BLaER1 treated with 17β-estradiol and CSF1 and Interleukin-3, amounts not matched to agents 10 nM and 100 nM (cell line): ENCODE measurements around the gene CD164.

ENCODE experiments used
- H3K27ac ChIP-seq, 11 experiments: shearing (Covaris generic); formaldehyde crosslinking; 2 replicates each; pipeline ENCODE4 v1.8.1; 2022
- H3K27me3 ChIP-seq, 11 experiments: shearing (Covaris generic); formaldehyde crosslinking; 2 replicates each; pipeline ENCODE4 v1.8.1; 2022
- H3K36me3 ChIP-seq, 11 experiments: shearing (Covaris generic); formaldehyde crosslinking; 2 replicates each; pipeline ENCODE4 v1.8.1; 2022
- H3K4me1 ChIP-seq, 10 experiments: shearing (Covaris generic); formaldehyde crosslinking; 2 replicates each; pipeline ENCODE4 v1.8.1; 2022
- H3K4me2 ChIP-seq, 11 experiments: shearing (Covaris generic); formaldehyde crosslinking; 2 replicates each; pipeline ENCODE4 v1.8.1; 2022
- H3K4me3 ChIP-seq, 10 experiments: shearing (Covaris generic); formaldehyde crosslinking; 2 replicates each; pipeline ENCODE4 v1.8.1; 2022
- H3K9ac ChIP-seq, 11 experiments: shearing (Covaris generic); formaldehyde crosslinking; 2 replicates each; pipeline ENCODE4 v1.8.1; 2022
- H3K9me3 ChIP-seq, 11 experiments: shearing (Covaris generic); formaldehyde crosslinking; replicated peaks in 1 of 11; 2 replicates each; pipeline ENCODE4 v1.8.1; 2022
- H4K20me1 ChIP-seq, 11 experiments: shearing (Covaris generic); formaldehyde crosslinking; 2 replicates each; pipeline ENCODE4 v1.8.1; 2022
- Cebpa-rat ChIP-seq, 11 experiments: shearing (Covaris generic); IDR thresholded peaks; 2 replicates each; pipeline ENCODE4 v1.8.1; 2022

The CD164 gene

GRCh38 chr6:109381747-109382575 is at the start of gene CD164:
CD164 (minus strand) TSS chr6:109382467; CDS start chr6:109382378, 89 bp downstream.
- TF ChIP-seq Cebpa-rat (IDR thresholded peaks at IDR 0.05), result peak in 2 of 11 experiments; percentile 41 to 51; a peak in 2 of 22 replicates
- Histone ChIP-seq H3K4me1 (peaks cover 39 to 54% (median 45%) of the 10 kb centered on the region in 10 experiments), H3K9ac (peak within 1 kb of the TSS; percentile 96 to 100 (median 99)), H3K36me3 (peaks cover 24 to 35% (median 29%) of the 10 kb centered on the region in 11 experiments), H4K20me1 (peaks cover 43 to 48% (median 46%) of the 10 kb centered on the region in 11 experiments), H3K27ac (peak within 1 kb of the TSS; percentile 97 to 100 (median 99)), H3K4me3 (peak within 1 kb of the TSS; percentile 76 to 96 (median 91)), H3K9me3 (no peaks in the 10 kb centered on the region), H3K4me2 (peak within 1 kb of the TSS; percentile 80 to 96 (median 91)), H3K27me3 (no peaks in the 10 kb centered on the region)

- Histone ChIP-seq H4K20me1 (no peaks in the 10 kb centered on the region), H3K27me3 (no peaks in the 10 kb centered on the region), H3K4me3 (no peak overlapping the region), H3K4me2 (no peak overlapping the region), H3K9ac (no peak overlapping the region), H3K4me1 (peaks cover 6 to 30% (median 20%) of the 10 kb centered on the region in 10 experiments; a peak in 19 of 20 replicates), H3K9me3 (no peaks in the 10 kb centered on the region), H3K36me3 (no peaks in the 10 kb centered on the region), H3K27ac (no peak overlapping the region)
- no peak for TF ChIP-seq Cebpa-rat (IDR thresholded peaks at IDR 0.05)
These were observed 47.2 kb upstream of the CD164 start for GRCh38 chr6:109429496-109429895.

- Histone ChIP-seq H3K27ac (no peak overlapping the region), H3K9ac (no peak overlapping the region), H3K36me3 (no peaks in the 10 kb centered on the region), H4K20me1 (no peaks in the 10 kb centered on the region), H3K4me1 (peaks cover under 1 to 30% (median 22%) of the 10 kb centered on the region in 10 experiments; a peak in 18 of 20 replicates), H3K4me2 (no peak overlapping the region), H3K9me3 (no peaks in the 10 kb centered on the region), H3K27me3 (no peaks in the 10 kb centered on the region), H3K4me3 (no peak overlapping the region)
- TF ChIP-seq Cebpa-rat (IDR thresholded peaks at IDR 0.05), result peak in 1 of 11 experiments; percentile 42; a peak in 1 of 22 replicates
These were observed 46.7 kb upstream of the CD164 start for GRCh38 chr6:109428889-109429477.

- H4K20me1 ChIP-seq, result no peaks in the 10 kb centered on the region
- H3K9ac ChIP-seq, result no peak overlapping the region
- no peaks in the 10 kb centered on the region for H3K36me3 ChIP-seq
- H3K27ac ChIP-seq, result 0 out of 22 replicates have a peak overlapping the region, but pooled peaks of 1 of the 11 experiments have one; percentile 3
- H3K4me2 ChIP-seq, result peak overlapping the region in 8 of 11 experiments; percentile 17 to 81 (median 69); a peak in 14 of 22 replicates
- H3K4me1 ChIP-seq, result peaks cover 5 to 30% (median 23%) of the 10 kb centered on the region in 10 experiments; a peak in 18 of 20 replicates
- TF ChIP-seq Cebpa-rat (IDR thresholded peaks at IDR 0.05), result no peak
- no peaks in the 10 kb centered on the region for H3K9me3 ChIP-seq
- H3K27me3 ChIP-seq, result no peaks in the 10 kb centered on the region
- H3K4me3 ChIP-seq, result no peak overlapping the region
These were observed 42.7 kb upstream of the CD164 start for GRCh38 chr6:109424946-109425345.

- Histone ChIP-seq H3K4me3 (no peak overlapping the region), H3K9me3 (no peaks in the 10 kb centered on the region), H3K27ac (no peak overlapping the region), H3K4me2 (peak overlapping the region in 1 of 11 experiments; percentile 2; a peak in 1 of 22 replicates), H3K36me3 (no peaks in the 10 kb centered on the region), H3K9ac (no peak overlapping the region), H3K27me3 (no peaks in the 10 kb centered on the region), H4K20me1 (no peaks in the 10 kb centered on the region), H3K4me1 (peaks cover 5 to 30% (median 23%) of the 10 kb centered on the region in 10 experiments; a peak in 18 of 20 replicates)
- TF ChIP-seq Cebpa-rat (IDR thresholded peaks at IDR 0.05), result no peak
These were observed 38.9 kb upstream of the CD164 start for GRCh38 chr6:109421184-109421583.

- peak overlapping the region in 5 of 11 experiments; percentile 2 to 35 (median 10); a peak in 3 of 22 replicates for H3K4me2 ChIP-seq
- no peak overlapping the region for H3K4me3 ChIP-seq
- H3K36me3 ChIP-seq, result no peaks in the 10 kb centered on the region
- TF ChIP-seq Cebpa-rat (IDR thresholded peaks at IDR 0.05), result no peak
- no peak overlapping the region for H3K27ac ChIP-seq
- no peak overlapping the region for H3K9ac ChIP-seq
- H3K27me3 ChIP-seq, result no peaks in the 10 kb centered on the region
- H3K4me1 ChIP-seq, result peaks cover 5 to 30% (median 23%) of the 10 kb centered on the region in 10 experiments; a peak in 18 of 20 replicates
- H4K20me1 ChIP-seq, result no peaks in the 10 kb centered on the region
- H3K9me3 ChIP-seq, result no peaks in the 10 kb centered on the region
These were observed 38.5 kb upstream of the CD164 start for GRCh38 chr6:109420751-109421150.

- no peak overlapping the region for H3K9ac ChIP-seq
- H3K4me3 ChIP-seq, result no peak overlapping the region
- H3K36me3 ChIP-seq, result no peaks in the 10 kb centered on the region
- TF ChIP-seq Cebpa-rat (IDR thresholded peaks at IDR 0.05), result peak in 2 of 11 experiments; percentile 27 to 35; a peak in 3 of 22 replicates
- peaks cover 0 to 9% (median 6%) of the 10 kb centered on the region in 10 experiments; a peak in 12 of 20 replicates for H3K4me1 ChIP-seq
- H3K4me2 ChIP-seq, result no peak overlapping the region
- H4K20me1 ChIP-seq, result no peaks in the 10 kb centered on the region
- H3K27me3 ChIP-seq, result no peaks in the 10 kb centered on the region
- peaks cover 0 to 10% (median 0%) of the 10 kb centered on the region in 11 experiments; a peak in 1 of 22 replicates for H3K9me3 ChIP-seq
- no peak overlapping the region for H3K27ac ChIP-seq
These were observed 35.4 kb upstream of the CD164 start for GRCh38 chr6:109417646-109418045.

GRCh38 chr6:109411034-109411433 is 28.8 kb upstream of the CD164 start:
- H4K20me1 ChIP-seq, result no peaks in the 10 kb centered on the region
- no peak overlapping the region for H3K27ac ChIP-seq
- TF ChIP-seq Cebpa-rat (IDR thresholded peaks at IDR 0.05), result no peak
- peaks cover 0 to 10% (median 0%) of the 10 kb centered on the region in 11 experiments; a peak in 2 of 22 replicates for H3K9me3 ChIP-seq
- no peak overlapping the region for H3K4me3 ChIP-seq
- no peaks in the 10 kb centered on the region; a peak in 1 of 22 replicates for H3K36me3 ChIP-seq
- no peaks in the 10 kb centered on the region for H3K27me3 ChIP-seq
- no peak overlapping the region for H3K9ac ChIP-seq
- H3K4me2 ChIP-seq, result no peak overlapping the region
- H3K4me1 ChIP-seq, result peaks cover 0 to 8% (median 0%) of the 10 kb centered on the region in 10 experiments; a peak in 2 of 20 replicates

- TF ChIP-seq Cebpa-rat (IDR thresholded peaks at IDR 0.05), result peak in 10 of 11 experiments; percentile 39 to 87 (median 66); a peak in 15 of 22 replicates
- peaks cover 0 to 9% (median 0%) of the 10 kb centered on the region in 10 experiments; a peak in 2 of 20 replicates for H3K4me1 ChIP-seq
- H3K9ac ChIP-seq, result no peak overlapping the region
- H3K9me3 ChIP-seq, result peaks cover 0 to 6% (median 0%) of the 10 kb centered on the region in 11 experiments; a peak in 1 of 22 replicates
- no peaks in the 10 kb centered on the region for H4K20me1 ChIP-seq
- 0 out of 22 replicates have a peak overlapping the region, but pooled peaks of 2 of the 11 experiments have one; percentile 13 to 14 for H3K4me2 ChIP-seq
- H3K36me3 ChIP-seq, result no peaks in the 10 kb centered on the region; a peak in 1 of 22 replicates
- no peak overlapping the region for H3K4me3 ChIP-seq
- H3K27ac ChIP-seq, result no peak overlapping the region
- H3K27me3 ChIP-seq, result no peaks in the 10 kb centered on the region
These were observed 23.9 kb upstream of the CD164 start for GRCh38 chr6:109406196-109406595.
